ENCODE data around the gene PRDM11.

- TF ChIP-seq EZH2 (IDR thresholded peaks at IDR 0.05) (no peak), POLR2AphosphoS5 (IDR thresholded peaks at IDR 0.05; ENCODE audit: borderline replicate concordance, low read depth, low read length) (no peak)
Measured at GRCh38 chr11:45098929-45099328, 47.5 kb upstream of the PRDM11 start.

Measured in SK-N-MC (cell line).